Panc1 (cell line): ENCODE measurements around the gene RPS28. TPM values are rescaled to one million over a fixed set of nuclear protein-coding genes. Genes with fewer than 3 reads are reported as not detected.
"Not testable (repeated sequence)": the region's sequence is repeated elsewhere in the genome, so short reads cannot be mapped to it uniquely, and the experiment has no call there.

ENCODE experiments used
- ATAC-seq: fragments of 200-7000 bp; cut with Tn5 transposase; 2 replicates; pipeline ENCODE4 v1.9.1; 2020; ENCODE audit warnings: mild to moderate bottlenecking, moderate library complexity
- BruUV-seq: library from RNA; stranded (reverse); fragments of 400-500 nt; replicated peaks from 2 replicates; lab custom pipeline; 2021; lab: Mats Ljungman, UMichigan
- CTCF ChIA-PET: fragments of 300-600 bp; sonication (Branson Sonifier 250); formaldehyde crosslinking; loops from one replicate; lab custom pipeline; 2022; ENCODE audit warnings: antibody characterized with exemption; lab: Charles Lee
- POLR2A ChIA-PET: fragments of 300-600 bp; sonication (Branson Sonifier 250); formaldehyde crosslinking; loops from one replicate; lab custom pipeline; 2022; ENCODE audit warnings: antibody characterized with exemption; lab: Charles Lee
- DNase-seq: peaks from one replicate; pipeline ENCODE4 v3.0.0-alpha.2; 2010; ENCODE audit warnings: low read depth, low spot score
- H3K27ac ChIP-seq: 2 replicates; pipeline ENCODE4 v1.5.1; 2011; ENCODE audit warnings: mild to moderate bottlenecking, low read length, inconsistent platforms
- H3K27me3 ChIP-seq: fragments of 200-500 bp; sonication (Bioruptor generic); 2 replicates; pipeline ENCODE4 v1.6.0; 2014; ENCODE audit warnings: low read length, inconsistent platforms; ENCODE audit not compliant: control insufficient read depth, insufficient read depth
- H3K36me3 ChIP-seq: fragments of 200-500 bp; sonication (Bioruptor generic); 2 replicates; pipeline ENCODE4 v1.5.1; 2014; ENCODE audit warnings: inconsistent platforms, mild to moderate bottlenecking, low read length, moderate library complexity; ENCODE audit not compliant: control insufficient read depth, insufficient read depth
- H3K4me1 ChIP-seq: 2 replicates; pipeline ENCODE4 v1.5.1; 2011; ENCODE audit warnings: inconsistent platforms, mild to moderate bottlenecking, low read length, moderate library complexity; ENCODE audit not compliant: control insufficient read depth, insufficient read depth
- H3K4me3 ChIP-seq, 2 experiments: 2 replicates each; pipeline ENCODE4 v1.5.1; 2011 to 2012; ENCODE audit warnings: low read depth in 2 of 2, low read length in 2 of 2, mild to moderate bottlenecking in 2 of 2, inconsistent platforms in 1 of 2, moderate library complexity in 1 of 2
- H3K9me3 ChIP-seq: fragments of 200-500 bp; sonication (Bioruptor generic); 2 replicates; pipeline ENCODE4 v1.5.1; 2014; ENCODE audit warnings: low read depth, mild to moderate bottlenecking, inconsistent platforms, low read length, moderate library complexity; ENCODE audit not compliant: control insufficient read depth, insufficient read depth
- CTCF ChIP-seq: fragments of 450-650 bp; IDR thresholded peaks from 2 replicates; pipeline ENCODE4 v1.5.1; 2017; ENCODE audit warnings: mild to moderate bottlenecking
- POLR2AphosphoS5 ChIP-seq: IDR thresholded peaks from 2 replicates; pipeline ENCODE4 v1.6.1; 2012; ENCODE audit warnings: mild to moderate bottlenecking, low read depth, low read length, moderate library complexity
- REST ChIP-seq, 2 experiments: IDR thresholded peaks; 2 replicates each; pipeline ENCODE4 v1.6.1; 2011 to 2012; ENCODE audit warnings: low read depth in 2 of 2, control low read depth in 1 of 2, low read length in 1 of 2, mild to moderate bottlenecking in 1 of 2, moderate library complexity in 1 of 2; ENCODE audit not compliant: insufficient read depth in 1 of 2
- SIN3A ChIP-seq: IDR thresholded peaks from 2 replicates; pipeline ENCODE4 v1.6.1; 2012; ENCODE audit warnings: low read depth, mild to moderate bottlenecking, low read length, moderate library complexity, borderline replicate concordance; ENCODE audit not compliant: insufficient read depth
- TCF7L2 ChIP-seq: IDR thresholded peaks from 2 replicates; pipeline ENCODE4 v1.6.1; 2011; ENCODE audit warnings: mild to moderate bottlenecking, low read depth, low read length, inconsistent platforms
- in situ Hi-C: cut with HindIII; loops from 2 replicates; pipeline ENCODE4 v1.10.0; 2016; ENCODE audit warnings: low sequenced_read_pairs, low pct_unique_long_range_greater_than_20kb
- intact Hi-C: fragments of 100-400 bp; cut with micrococcal nuclease; formaldehyde crosslinking; loops from one replicate; pipeline ENCODE4 v1.10.0; 2022; ENCODE audit not compliant: unreplicated experiment
- total RNA-seq: library from RNA; stranded (reverse); gene quantifications from one replicate; pipeline ENCODE4 v1.2.1, GENCODE V29; 2021; ENCODE audit not compliant: unreplicated experiment

Gene RPS28
- total RNA-seq, 1 experiment from 2014 or later: 1,096 TPM

GRCh38 chr19:8352134-8352827, 31.0 kb downstream of the RPS28 start:
- Histone ChIP-seq H3K9me3 (no peaks in the 10 kb centered on the region), H3K36me3 (no peaks in the 10 kb centered on the region), H3K4me3 (peak overlapping the region; percentile 6 to 34; a peak in 3 of 4 replicates), H3K27me3 (no peaks in the 10 kb centered on the region), H3K27ac (0 out of 2 replicates have a peak overlapping the region, but pooled peaks have one; percentile 18), H3K4me1 (0 out of 2 replicates have a peak, but pooled peaks cover 4% of the 10 kb centered on the region)
- CTCF ChIA-PET: interaction anchor here (0.5 to 1.0 kb wide), 4 partner anchors 9 to 247 kb away, joined by 3 to 5 read pairs (median 5); partner anchors contain the start of genes KANK3 and MARCHF2
- no peak for DNase-seq
- no peak for ATAC-seq
- BruUV-seq: no TSS peak
- intact Hi-C loops (loop anchor here (10.0 kb wide), 1 partner anchor 103 kb away; no protein-coding TSS in a partner anchor), in situ Hi-C loops (no loop called here)
- POLR2A ChIA-PET: interaction anchor here (0.6 kb wide), 1 partner anchor 38 kb away, joined by 3 read pairs; the partner anchor contains the start of gene RAB11B
- TF ChIP-seq SIN3A: no peak
- TF ChIP-seq REST (IDR thresholded peaks at IDR 0.05; ENCODE audit: insufficient read depth in 1 of 2, low read depth in 2 of 2, low read length in 1 of 2): no peak
- no peak for TF ChIP-seq POLR2AphosphoS5
- no peak for TF ChIP-seq CTCF
- no peak for TF ChIP-seq TCF7L2

- H3K9me3 ChIP-seq, DNase-seq, in situ Hi-C loops, ATAC-seq, BruUV-seq, POLR2A ChIA-PET, H3K36me3 ChIP-seq, H3K27me3 ChIP-seq, H3K4me1 ChIP-seq, H3K4me3 ChIP-seq, H3K27ac ChIP-seq: not testable (repeated sequence)
- intact Hi-C loops: loop anchor here (10.0 kb wide), 1 partner anchor 102 kb away; no protein-coding TSS in a partner anchor
- CTCF ChIA-PET: interaction anchor here (0.5 to 1.7 kb wide), 3 partner anchors 10 to 60 kb away, joined by 5 to 22 read pairs (median 5); partner anchors contain the start of genes KANK3 and MARCHF2
These were observed 31.5 kb downstream of the RPS28 start for GRCh38 chr19:8352845-8353244.
